ENCODE data around the gene HAGHL.
"Not testable (repeated sequence)": the region's sequence is repeated elsewhere in the genome, so short reads cannot be mapped to it uniquely, and the experiment has no call there.

Gene HAGHL

DNA sequence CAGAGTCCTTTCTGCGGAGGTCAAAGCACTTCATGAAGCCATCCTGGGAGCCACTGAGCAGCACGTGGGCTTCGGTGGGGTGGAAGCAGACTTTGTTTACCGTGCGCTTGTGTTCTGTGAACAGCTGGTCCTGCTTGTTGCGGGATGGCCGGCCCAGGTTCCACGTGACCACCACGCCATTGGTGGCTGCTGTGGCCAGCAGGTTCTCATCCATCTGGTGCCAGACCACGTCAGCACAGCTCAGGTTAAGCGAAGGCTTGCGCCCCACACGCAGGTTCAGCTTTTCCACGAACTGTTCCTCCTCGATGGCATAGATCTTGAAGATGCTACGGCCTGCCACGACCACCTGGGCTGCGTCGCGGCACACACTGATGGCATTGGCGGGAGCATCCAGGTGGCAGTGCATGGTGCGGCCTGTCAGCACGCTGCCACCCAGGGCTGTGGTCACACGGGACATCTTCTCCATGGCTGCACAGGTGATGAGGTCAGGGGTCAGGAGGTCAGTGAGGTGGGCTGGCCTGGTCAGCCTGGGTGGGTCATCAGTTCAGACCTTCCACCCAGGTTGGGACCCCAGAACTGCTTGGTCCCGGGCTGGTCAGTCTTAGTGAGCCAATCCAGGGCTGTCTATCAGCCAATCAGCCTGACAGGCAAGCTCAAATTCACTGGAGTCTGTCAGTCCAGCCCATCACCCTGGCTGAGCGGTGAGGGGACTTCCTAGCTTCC, 37.6 kb upstream of the HAGHL start:
- DNase-seq = no peak

- DNase-seq = not testable (repeated sequence)
Observed at GRCh38 chr16:691242-691641, 35.7 kb upstream of the HAGHL start.

DNA sequence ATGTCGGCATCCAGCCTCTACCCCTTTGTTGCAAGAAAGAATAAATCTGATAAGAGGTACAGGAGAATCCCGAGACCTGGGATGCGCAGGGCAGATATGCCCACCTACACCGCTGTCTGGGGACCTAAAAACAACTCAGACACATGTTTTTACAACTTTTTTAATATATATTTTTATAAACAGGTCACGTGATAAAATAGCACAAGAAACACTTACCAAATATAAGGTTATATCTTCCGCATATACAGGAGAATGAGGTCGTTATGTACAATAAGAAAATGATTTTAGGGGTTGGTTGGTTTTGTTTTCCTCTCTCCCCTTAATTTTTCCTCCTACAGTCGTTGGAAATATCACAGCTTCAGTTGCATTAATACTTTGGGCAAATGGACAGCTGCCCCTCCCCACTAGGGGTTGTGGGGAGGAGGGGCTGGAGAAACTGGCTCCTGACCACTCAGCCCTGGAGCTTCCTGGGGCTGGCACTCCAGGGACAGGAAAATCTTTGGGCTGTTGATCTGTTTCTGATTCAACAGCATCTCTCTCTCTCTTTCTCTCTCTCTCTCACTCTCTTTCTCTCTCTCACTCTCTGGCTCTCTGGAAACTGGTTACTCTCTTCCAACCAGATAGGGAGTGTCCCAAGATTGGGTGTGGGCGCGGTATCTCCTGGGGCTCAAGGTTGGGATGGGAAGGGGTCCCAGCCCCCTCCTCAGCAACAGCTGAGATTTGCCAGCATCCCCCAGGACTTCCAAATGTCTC, 34.4 kb upstream of the HAGHL start:
- DNase-seq = no peak

- DNase-seq = no peak
Observed at GRCh38 chr16:693364-693763, 33.5 kb upstream of the HAGHL start.

DNA sequence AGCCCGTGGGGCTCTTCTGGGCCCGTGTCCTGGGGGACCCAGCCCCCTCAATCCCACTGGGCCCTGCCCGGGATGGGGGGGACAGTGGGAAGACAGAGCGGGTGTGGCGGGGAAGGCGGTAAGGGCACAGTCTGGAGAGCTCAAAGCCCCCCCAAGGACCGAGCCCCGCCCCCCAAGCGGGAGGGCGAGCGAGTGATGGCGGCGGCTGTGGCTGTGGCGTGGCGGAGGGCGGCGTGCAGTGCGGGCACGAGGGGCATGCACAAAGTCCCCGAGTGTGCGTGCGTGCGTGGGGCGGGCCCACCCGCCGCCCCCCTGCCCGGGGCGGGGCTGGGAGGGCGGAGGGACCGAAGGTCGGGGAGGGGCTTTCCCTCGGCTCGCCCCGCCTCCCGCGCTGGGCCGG, 33.1 kb upstream of the HAGHL start:
- DNase-seq = no peak

DNA sequence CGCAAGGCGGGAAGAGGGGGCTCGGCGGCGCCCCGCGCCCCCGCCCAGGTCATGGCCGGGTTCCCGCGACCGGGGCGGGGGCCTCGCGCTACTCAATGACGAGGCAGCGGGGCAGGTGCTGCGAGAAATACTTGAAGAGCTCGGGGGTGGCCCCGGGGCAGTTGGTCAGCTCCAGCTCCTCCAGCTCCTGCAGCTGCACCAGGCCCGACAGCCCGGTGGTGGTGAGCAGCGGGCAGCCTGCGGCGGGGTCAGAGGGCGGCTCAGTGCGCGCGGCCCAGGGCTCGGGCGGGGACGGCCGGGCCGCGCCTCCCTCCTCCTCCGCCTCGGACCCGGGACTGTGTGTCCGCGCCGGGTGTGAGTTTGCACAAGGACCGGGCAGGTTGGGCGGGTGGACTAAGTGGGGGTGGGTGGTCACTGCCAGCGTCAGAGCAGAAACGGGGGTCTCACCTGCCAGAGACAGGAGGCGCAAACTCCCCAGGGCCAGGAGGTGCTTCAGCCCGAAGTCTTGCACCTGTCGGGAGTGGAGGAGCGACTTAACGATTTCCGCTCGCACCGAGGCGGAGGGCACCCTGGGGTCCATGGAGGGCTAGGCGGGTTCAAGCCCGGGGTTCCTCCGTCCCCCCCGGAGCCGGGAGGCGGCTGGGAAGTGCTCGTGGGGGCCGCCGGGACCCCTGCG, 32.6 kb upstream of the HAGHL start:
- no peak for DNase-seq

DNA sequence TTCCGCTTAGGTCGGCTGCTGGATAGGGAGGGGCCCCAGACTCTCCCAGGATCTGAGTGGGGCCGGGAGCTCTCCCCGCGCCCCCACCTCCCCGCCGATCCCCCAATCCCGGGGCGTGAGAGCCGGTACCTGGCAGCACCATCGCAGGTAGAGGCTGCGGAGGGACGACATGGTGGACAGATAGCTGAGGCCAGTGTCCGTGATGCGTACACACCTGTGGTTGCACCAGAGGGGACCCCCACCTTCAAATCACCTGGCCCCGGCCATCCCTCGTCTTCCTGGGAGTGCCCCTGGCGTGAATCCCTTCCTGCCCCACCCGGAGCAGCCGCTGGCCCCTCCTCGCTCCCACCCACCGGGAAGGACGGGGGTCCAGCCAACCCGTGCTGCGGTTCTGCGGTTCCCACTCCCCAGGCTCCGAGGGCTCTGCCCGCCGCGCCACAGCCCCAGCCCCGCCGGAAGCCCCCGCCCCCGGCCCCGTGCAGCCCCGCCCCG, 32.0 kb upstream of the HAGHL start:
- no peak for DNase-seq

- no peak for DNase-seq
Observed at GRCh38 chr16:695355-696089, 31.4 kb upstream of the HAGHL start.

GRCh38 chr16:698911-699671, 27.8 kb upstream of the HAGHL start:
- DNase-seq = no peak

DNA sequence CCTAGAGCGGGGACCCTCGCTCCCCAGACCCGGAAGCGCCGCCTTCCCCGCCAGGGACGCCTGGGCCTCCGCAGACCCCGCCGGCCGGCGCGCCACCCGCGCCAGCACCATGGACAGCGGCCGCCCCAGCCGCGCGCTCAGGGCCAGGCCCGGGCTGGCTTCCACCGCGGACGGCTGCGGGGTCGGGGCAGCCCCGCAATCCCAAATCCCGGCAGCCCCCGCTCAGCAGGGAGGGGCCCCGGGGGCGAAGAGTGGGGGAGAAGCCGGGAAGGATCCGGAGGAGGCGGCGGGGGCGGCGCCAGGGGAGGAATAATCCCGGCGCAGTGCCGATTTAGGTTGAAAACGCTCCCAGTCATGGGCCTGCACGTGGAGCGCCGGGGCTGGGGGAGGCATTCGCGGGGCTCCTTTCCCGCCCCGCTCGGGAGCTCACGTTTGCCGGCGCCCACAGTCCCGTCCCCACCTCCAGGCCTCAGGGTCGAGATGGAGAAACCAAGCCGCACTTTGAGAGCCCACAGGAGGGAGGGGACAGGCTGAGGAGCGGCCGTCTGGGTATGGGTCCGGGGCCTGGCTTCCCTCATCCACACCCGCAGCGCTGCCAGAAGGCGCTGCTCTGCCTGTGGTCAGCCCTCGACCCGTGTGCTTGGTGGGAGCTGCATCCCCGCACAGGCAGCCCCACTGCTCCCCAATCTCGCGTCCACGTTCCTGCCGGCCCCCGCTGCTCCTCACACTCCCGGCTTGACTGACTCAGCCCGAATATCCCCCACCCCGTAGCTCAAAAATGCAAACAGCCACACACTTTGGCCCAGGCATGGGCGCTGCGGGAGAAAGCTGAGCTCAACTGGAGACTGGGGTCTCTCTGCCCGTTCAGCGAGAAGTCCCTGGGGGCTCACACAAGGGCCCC, 26.0 kb upstream of the HAGHL start:
- DNase-seq = no peak

- DNase-seq = no peak
Observed at GRCh38 chr16:702341-702740, 24.6 kb upstream of the HAGHL start.

DNA sequence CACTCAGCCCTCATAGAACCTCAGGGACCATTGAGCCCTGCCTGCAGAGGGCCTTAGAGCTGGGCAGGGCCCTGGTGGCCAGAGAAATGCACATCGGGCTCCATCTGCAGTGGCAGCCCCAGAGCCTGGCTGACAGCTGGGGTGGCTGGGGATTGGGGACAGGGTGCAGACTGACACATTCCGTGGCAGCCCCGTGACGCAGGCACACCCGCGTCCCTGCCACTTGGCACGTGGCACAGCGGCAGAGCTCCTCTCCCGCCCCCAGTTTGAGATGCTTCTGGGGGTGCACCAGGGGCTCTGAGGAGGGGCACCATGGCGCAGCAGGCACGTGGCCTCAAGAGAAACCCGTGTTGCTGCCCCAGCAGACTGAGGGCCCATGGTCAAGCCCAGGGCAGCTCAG, 23.5 kb upstream of the HAGHL start:
- DNase-seq = no peak

DNA sequence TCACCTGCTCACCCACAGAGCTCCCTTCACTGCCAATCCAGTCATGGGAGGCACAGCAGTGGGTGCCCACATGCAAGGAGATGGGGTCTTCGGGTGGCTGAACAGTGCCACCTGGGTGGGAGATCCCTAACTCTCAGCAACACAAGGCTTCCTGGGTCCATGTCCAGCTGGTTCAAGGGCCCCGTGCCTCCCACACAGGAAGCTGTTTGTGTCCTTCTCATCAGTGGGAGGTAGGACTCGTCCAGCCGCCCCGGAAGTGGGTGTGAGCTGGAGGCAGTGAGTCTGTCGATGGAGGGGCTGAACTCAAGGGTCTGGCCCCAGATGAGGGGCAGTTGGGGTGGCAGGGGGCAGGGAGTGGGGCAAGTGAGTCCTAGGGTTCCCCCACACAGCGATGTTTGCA, 22.9 kb upstream of the HAGHL start:
- no peak for DNase-seq

DNA sequence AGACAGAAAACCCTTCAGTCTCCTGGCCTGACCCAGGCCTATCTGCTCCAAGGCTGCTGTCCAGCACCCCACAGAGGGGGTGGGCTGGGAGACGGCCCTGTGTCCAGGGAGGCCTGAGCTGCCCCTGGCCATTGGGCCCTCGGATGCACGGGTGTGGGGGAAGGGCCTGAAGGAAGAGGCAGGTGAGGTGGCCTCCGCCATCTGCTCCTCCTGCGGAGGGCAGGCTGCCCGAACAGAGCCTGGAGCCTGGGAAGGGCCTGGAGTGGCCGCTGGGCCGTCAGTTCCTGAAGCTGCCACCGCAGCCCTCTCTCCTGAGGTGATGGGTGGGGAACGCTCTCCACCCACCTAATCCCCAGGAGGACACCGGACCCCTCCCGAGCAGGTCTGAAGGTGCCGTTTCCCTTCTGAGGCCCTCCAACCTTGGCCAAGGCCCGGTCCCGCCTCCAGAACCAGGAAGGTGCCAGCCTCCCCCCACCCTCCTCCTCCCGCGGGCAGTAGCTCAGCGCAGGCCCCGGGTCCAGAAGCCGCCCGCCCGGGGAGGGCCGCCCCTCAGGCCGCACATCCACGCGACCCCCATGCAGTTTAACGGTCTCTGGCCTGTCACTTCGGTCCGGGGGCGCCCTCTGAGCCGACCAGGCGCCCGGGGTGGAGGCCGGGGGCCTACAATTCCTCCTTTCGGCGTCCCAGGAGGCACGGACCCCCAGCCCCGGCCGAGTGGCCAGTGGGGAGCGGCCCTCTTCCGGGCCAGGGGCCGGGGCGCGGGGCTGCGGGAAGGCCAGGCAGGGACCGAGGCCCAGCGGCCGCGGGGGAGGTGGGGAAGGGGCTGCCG, 22.1 kb upstream of the HAGHL start:
- DNase-seq = no peak

GRCh38 chr16:705431-706188, 21.3 kb upstream of the HAGHL start, which contains the start of gene FBXL16:
FBXL16 (minus strand) TSS chr16:705801; CDS start chr16:697405, 8,396 bp downstream.
- DNase-seq = no peak

DNA sequence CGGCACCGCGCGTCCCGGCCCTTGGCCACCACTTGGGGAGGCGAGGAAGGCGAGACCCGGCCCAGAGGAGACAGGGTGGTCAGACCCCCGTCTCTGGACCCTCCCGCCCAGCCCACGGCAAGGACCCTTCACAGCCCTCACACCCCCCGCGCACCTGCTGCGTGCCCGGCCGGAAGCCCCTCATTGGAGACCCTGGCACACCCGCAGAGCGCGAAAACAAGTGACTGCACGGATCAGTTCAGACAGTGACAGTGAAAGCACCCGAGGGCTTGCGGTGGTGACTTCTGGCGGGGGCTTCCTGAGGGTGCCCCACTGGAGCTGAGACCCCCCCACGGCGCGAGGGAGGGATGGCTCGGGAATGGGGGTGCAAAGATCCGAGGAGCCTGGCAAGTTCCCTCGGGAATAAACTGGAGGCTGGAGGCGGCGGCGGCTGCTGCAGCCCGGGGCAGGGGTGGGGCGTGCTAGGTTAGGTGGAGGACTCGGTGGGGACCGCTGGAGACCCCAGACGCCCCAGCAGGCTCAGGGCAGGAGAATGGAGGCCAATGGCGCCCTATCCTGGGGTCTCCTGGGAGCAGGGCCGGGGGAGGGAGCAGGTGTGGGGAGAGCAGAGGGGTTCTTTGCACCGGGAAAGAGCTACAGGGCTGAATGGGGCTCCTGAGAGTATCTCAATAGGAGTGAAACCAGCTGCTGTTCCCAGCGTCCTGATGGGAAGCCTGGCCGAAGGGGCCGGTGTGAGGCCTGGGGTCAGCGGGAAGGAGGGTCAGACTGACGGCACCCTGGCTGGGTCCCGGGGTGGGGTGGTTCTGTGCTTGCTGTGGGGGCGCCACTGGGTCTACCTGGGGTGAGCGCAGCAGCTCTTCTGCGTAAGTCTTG, 20.5 kb upstream of the HAGHL start:
- DNase-seq = no peak

GRCh38 chr16:707062-707538, 19.8 kb upstream of the HAGHL start:
- DNase-seq = no peak

GRCh38 chr16:708019-708418, 18.9 kb upstream of the HAGHL start:
- no peak for DNase-seq
